Osteoblast (primary cell): ENCODE data around the gene NYAP2. TPM values are rescaled to one million over a fixed set of nuclear protein-coding genes. Genes with fewer than 3 reads are reported as not detected.

Experiments
- DNase-seq: peaks from one replicate; pipeline ENCODE4 v3.0.0; 2011; ENCODE audit warnings: low spot score, mixed read lengths; ENCODE audit not compliant: insufficient read length; ENCODE audit errors: missing footprints
- H2AFZ ChIP-seq: 2 replicates; pipeline ENCODE4 v1.6.0; 2011; ENCODE audit warnings: mild to moderate bottlenecking, low read length
- H3K27ac ChIP-seq: 2 replicates; pipeline ENCODE4 v1.5.1; 2011; ENCODE audit warnings: mild to moderate bottlenecking, low read depth, low read length, moderate library complexity
- H3K27me3 ChIP-seq: 2 replicates; pipeline ENCODE4 v1.6.0; 2012; ENCODE audit warnings: mild to moderate bottlenecking, control low read depth, inconsistent platforms, low read length, moderate library complexity; ENCODE audit not compliant: insufficient read depth
- H3K36me3 ChIP-seq: 2 replicates; pipeline ENCODE4 v1.5.1; 2011; ENCODE audit warnings: mild to moderate bottlenecking, low read length, control low read depth, moderate library complexity; ENCODE audit not compliant: insufficient read depth
- H3K4me1 ChIP-seq: 2 replicates; pipeline ENCODE4 v1.5.1; 2011; ENCODE audit warnings: mild to moderate bottlenecking, low read length, control low read depth, moderate library complexity; ENCODE audit not compliant: insufficient read depth
- H3K4me2 ChIP-seq: 2 replicates; pipeline ENCODE4 v1.6.0; 2011; ENCODE audit warnings: mild to moderate bottlenecking, low read length; ENCODE audit not compliant: insufficient read depth
- H3K4me3 ChIP-seq: fragments of 200-600 bp; sonication (generic); 3 replicates; pipeline ENCODE4 v1.5.1; 2012; ENCODE audit warnings: mild to moderate bottlenecking, low read length, inconsistent platforms; ENCODE audit not compliant: insufficient read depth
- H3K79me2 ChIP-seq: 2 replicates; pipeline ENCODE4 v1.6.0; 2012; ENCODE audit warnings: mild to moderate bottlenecking, low read length, control low read depth, inconsistent platforms; ENCODE audit not compliant: insufficient read depth
- H3K9me3 ChIP-seq: 2 replicates; pipeline ENCODE4 v1.5.1; 2011; ENCODE audit warnings: low read depth, low read length, control low read depth
- H4K20me1 ChIP-seq: 2 replicates; pipeline ENCODE4 v1.6.0; 2012; ENCODE audit warnings: mild to moderate bottlenecking, low read length, control low read depth; ENCODE audit not compliant: insufficient read depth
- CTCF ChIP-seq: IDR thresholded peaks from 2 replicates; pipeline ENCODE4 v1.5.1; 2011; ENCODE audit warnings: mild to moderate bottlenecking, low read depth, low read length, moderate library complexity; ENCODE audit errors: extremely low read depth
- total RNA-seq: library from RNA; depleted of rRNA; stranded (reverse); fragments of >200 nt; gene quantifications from 2 replicates; pipeline ENCODE4 v1.2.3, GENCODE V29; 2012

The NYAP2 gene
- total RNA-seq, 1 donor, result not detected

GRCh38 chr2:225559072-225559415 is 159.5 kb downstream of the NYAP2 start:
- no peaks in the 10 kb centered on the region for H3K36me3 ChIP-seq
- H3K4me3 ChIP-seq, result no peak overlapping the region
- no peaks in the 10 kb centered on the region for H3K9me3 ChIP-seq
- no peaks in the 10 kb centered on the region for H3K79me2 ChIP-seq
- no peak for DNase-seq
- no peaks in the 10 kb centered on the region for H3K4me1 ChIP-seq
- H3K27me3 ChIP-seq, result no peaks in the 10 kb centered on the region
- no peaks in the 10 kb centered on the region for H4K20me1 ChIP-seq
- no peak overlapping the region for H3K27ac ChIP-seq
- no peak overlapping the region for H3K4me2 ChIP-seq
- no peak for TF ChIP-seq CTCF
- H2AFZ ChIP-seq, result no peak overlapping the region

- Histone ChIP-seq H3K4me3 (no peak overlapping the region), H3K4me2 (no peak overlapping the region), H3K36me3 (no peaks in the 10 kb centered on the region), H3K27ac (no peak overlapping the region), H2AFZ (no peak overlapping the region), H3K4me1 (no peaks in the 10 kb centered on the region), H3K9me3 (no peaks in the 10 kb centered on the region), H3K27me3 (no peaks in the 10 kb centered on the region), H4K20me1 (no peaks in the 10 kb centered on the region), H3K79me2 (no peaks in the 10 kb centered on the region)
- DNase-seq, result no peak
- TF ChIP-seq CTCF, result no peak
Observed at GRCh38 chr2:225566798-225567197, 167.3 kb downstream of the NYAP2 start.

- H2AFZ ChIP-seq, result no peak overlapping the region
- no peak overlapping the region for H3K4me2 ChIP-seq
- H3K27me3 ChIP-seq, result no peaks in the 10 kb centered on the region
- H3K4me1 ChIP-seq, result no peaks in the 10 kb centered on the region
- no peak for DNase-seq
- H3K27ac ChIP-seq, result no peak overlapping the region
- H3K79me2 ChIP-seq, result no peaks in the 10 kb centered on the region
- H3K4me3 ChIP-seq, result no peak overlapping the region
- H3K36me3 ChIP-seq, result no peaks in the 10 kb centered on the region
- TF ChIP-seq CTCF, result no peak
- H3K9me3 ChIP-seq, result no peaks in the 10 kb centered on the region
- H4K20me1 ChIP-seq, result no peaks in the 10 kb centered on the region
Observed at GRCh38 chr2:225569995-225570394, 170.5 kb downstream of the NYAP2 start.

- Histone ChIP-seq H3K27ac (no peak overlapping the region), H3K79me2 (no peaks in the 10 kb centered on the region), H3K9me3 (no peaks in the 10 kb centered on the region), H4K20me1 (no peaks in the 10 kb centered on the region), H3K4me3 (no peak overlapping the region), H3K36me3 (no peaks in the 10 kb centered on the region), H3K4me2 (no peak overlapping the region), H3K27me3 (no peaks in the 10 kb centered on the region), H3K4me1 (no peaks in the 10 kb centered on the region), H2AFZ (no peak overlapping the region)
- no peak for TF ChIP-seq CTCF
- DNase-seq, result no peak
Observed at GRCh38 chr2:225573603-225574002, 174.1 kb downstream of the NYAP2 start.
